GM12873 (cell line): ENCODE data around the gene SGF29.

Experiments
- TF ChIP-seq, protein P1 (sequence below): IDR thresholded peaks from 2 replicates; pipeline ENCODE4 v1.5.1; 2012; ENCODE audit warnings: low read depth, mild to moderate bottlenecking, moderate library complexity, low read length, control low read depth; ENCODE audit not compliant: insufficient read depth; ENCODE audit errors: missing control alignments

SGF29 gene

DNA sequence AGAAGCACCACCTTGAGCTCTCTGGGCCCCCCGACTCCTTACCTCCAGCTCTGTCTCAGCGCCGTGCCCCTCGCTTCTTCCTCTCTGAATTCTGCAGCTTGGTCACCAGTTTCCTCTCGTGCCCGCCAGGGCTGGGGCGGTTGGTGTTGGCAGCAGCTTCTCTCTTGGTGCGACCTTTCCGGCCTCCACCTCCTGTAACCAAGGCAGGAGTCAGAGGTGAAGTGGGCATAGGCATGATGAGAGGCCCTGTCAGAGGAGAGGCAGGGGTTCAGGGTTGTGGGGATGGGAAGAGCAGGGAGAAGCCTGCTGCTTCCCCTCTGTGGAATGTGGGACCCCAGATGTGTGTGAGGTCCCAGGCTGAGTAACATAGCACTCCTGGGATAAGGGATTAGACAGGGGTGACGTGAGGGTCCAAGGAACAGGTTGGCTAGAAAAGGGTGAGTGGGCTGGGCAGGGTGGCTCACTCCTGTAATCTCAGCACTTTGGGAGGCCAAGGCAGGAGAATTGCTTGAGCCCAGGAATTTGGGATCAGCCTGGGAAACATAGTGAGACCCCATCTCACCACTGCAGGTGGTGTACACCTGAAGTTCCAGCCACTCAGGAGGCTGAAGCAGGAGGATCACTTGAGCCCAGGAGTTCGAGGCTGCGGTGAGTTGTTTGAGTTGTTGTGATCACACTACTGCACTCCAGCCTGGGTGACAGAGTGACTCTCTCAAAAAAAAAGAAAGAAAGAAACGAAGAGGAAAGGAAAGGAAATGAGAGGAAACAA is 15.6 kb upstream of the SGF29 start:
- TF ChIP-seq, protein P1, sequence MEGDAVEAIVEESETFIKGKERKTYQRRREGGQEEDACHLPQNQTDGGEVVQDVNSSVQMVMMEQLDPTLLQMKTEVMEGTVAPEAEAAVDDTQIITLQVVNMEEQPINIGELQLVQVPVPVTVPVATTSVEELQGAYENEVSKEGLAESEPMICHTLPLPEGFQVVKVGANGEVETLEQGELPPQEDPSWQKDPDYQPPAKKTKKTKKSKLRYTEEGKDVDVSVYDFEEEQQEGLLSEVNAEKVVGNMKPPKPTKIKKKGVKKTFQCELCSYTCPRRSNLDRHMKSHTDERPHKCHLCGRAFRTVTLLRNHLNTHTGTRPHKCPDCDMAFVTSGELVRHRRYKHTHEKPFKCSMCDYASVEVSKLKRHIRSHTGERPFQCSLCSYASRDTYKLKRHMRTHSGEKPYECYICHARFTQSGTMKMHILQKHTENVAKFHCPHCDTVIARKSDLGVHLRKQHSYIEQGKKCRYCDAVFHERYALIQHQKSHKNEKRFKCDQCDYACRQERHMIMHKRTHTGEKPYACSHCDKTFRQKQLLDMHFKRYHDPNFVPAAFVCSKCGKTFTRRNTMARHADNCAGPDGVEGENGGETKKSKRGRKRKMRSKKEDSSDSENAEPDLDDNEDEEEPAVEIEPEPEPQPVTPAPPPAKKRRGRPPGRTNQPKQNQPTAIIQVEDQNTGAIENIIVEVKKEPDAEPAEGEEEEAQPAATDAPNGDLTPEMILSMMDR: no peak

DNA sequence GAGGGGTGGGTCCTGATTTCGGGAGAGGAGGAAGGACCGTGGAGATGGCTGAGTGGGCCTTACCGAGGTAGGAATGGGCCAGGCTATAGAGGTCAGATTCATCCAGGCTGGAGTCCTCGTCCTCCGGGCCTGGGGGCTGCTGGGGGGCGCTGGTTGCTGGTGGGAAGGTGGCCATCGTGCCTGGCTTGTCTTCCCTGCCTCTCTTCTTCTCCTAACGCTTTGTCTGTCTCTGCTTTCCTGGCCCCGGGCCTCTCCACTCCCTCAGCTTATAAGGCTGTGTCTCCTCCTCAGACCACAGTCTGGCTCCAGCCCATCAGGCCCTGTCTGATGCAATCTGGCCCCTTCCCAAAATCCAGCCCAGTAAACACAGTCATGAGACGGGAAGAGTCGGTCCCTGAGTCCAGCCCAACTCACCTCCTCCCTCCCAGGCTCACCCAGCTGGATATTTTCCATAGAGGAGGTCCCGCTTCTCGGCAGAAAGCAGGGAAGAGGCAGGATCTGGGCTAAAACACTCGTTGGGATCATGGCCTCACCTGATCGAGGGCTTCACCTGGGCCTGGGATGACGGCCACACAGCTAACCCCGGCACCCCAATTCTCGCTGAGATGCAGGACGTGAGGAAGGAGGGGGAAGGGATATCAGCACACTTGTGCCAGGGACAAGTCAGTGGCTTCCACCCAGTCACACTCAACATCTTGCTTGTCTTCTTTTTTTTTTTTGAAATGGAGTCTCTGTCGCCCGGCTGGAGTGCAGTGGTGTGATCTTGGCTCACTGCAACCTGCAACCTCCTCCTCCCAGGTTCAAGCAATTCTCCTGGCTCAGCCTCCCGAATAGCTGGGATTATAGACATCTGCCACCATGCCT is 14.8 kb upstream of the SGF29 start, which contains the start of gene NUPR1:
Gene NUPR1, minus strand, starts transcription at position 242 of the 864 bp plus-strand sequence. Its CDS starts 67 bp downstream, at position 175.
- TF ChIP-seq, protein P1: no peak

DNA sequence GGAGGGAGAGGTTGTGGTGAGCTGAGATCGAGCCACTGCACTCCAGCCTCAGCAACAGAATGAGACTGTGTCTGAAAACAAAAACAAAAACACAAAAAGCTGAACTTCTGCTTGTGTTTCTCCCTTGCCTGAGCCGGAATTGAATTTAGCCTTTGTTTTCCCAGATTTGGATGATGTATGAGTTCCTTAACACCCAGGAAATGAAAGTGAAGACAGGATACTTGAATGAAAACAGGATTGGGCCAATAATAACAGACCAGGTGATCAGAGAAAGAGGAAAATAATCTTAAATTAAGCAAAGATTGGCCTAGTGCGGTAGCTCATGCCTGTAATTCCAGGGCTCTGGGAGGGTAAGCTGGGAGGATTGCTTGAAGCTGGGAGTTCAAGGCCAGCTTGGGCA is 13.4 kb upstream of the SGF29 start:
- TF ChIP-seq, protein P1: no peak

DNA sequence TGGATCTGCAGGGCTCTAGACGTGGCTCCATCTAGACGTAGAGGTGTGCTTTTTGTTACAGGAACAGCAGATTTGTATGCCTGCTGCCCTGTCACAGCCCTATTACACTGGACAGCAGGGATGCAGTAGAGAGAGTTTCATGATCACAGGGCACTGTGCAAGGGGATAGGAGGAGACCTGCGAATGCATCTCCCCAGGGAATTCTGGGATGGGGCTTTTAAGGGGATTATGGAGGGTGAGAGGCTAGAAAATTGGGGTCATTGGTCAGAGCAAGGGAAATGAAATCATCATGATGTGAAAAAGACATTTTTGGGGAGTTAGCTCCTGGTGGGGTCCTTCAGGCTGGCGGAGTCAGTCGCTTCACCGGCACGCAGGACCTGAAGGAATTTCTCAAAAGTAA is 11.1 kb upstream of the SGF29 start:
- TF ChIP-seq, protein P1: no peak

DNA sequence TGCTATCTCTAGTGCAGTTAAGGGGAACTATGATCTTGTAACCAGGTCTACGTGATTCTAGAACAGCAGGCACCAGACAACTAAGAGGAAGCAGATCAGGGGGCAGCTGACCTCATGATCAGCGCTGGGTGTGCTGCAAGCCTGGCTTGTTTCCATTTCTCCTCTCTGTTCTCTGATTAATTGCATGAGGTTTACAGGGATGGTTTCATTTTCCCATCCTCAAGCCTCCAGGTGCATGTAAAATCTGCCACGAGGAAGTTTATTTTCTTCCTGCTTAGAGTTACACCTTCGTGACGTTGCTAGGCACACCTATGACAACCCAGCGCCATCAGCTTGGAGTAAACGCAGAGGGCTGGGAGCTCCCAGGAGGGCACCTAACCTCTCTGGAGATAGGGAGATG is 10.6 kb upstream of the SGF29 start:
- TF ChIP-seq, protein P1: no peak

DNA sequence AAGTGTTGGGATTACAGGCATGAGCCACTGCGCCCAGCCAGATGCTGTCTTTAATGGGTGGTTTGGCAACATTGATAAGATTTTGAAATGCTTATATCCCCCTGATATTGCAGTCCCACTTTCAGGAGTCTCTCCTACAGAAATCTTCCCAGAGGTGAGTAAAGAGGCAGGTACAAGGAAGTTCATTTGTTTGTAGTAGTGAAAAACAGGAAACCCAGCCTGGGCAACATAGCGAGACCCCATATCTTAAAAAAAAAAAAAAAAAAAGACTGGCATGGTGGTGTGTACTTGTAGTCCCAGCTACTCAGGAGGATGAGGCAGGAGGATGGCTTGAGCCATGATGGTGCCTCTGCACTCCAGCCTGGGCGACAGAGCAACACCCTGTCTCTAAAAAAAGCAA is 8.7 kb upstream of the SGF29 start:
- TF ChIP-seq, protein P1: no peak

DNA sequence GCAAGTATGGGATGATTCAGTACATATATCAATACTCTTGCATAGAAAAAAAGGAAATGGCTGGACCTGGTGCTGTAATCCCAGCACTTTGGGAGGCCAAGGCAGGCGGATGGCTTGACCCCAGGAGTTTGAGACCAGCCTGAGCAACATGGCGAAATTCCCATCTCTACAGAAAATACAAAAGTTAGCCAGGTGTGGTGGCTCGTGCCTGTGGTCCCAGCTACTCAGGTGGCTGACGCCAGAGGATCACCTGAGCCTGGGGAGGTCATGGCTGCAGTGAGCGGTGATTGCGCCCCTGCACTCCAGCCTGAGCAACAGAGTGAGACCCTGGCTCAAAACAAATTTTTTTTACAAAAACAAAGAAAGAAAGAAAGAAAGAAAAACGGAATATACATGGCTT is 7.1 kb upstream of the SGF29 start:
- TF ChIP-seq, protein P1: no peak
